HG03103 (cell line): ENCODE measurements around the gene MAGI1.
"Not testable (repeated sequence)": the region's sequence is repeated elsewhere in the genome, so short reads cannot be mapped to it uniquely, and the experiment has no call there.

Experiments used
- ATAC-seq: cut with Tn5 transposase; IDR thresholded peaks from one replicate; pipeline ENCODE4 v1.9.1; 2021; ENCODE audit warnings: low read depth; ENCODE audit not compliant: unreplicated experiment

The MAGI1 gene

GRCh38 chr3:65886391-65886790 lies 152.3 kb downstream of the MAGI1 start:
- no peak for ATAC-seq

GRCh38 chr3:65884071-65884470 lies 154.6 kb downstream of the MAGI1 start:
- ATAC-seq: no peak

- no peak for ATAC-seq
Observed at GRCh38 chr3:65883613-65884012, 155.1 kb downstream of the MAGI1 start.

GRCh38 chr3:65880350-65880749 lies 158.4 kb downstream of the MAGI1 start:
- no peak for ATAC-seq

DNA sequence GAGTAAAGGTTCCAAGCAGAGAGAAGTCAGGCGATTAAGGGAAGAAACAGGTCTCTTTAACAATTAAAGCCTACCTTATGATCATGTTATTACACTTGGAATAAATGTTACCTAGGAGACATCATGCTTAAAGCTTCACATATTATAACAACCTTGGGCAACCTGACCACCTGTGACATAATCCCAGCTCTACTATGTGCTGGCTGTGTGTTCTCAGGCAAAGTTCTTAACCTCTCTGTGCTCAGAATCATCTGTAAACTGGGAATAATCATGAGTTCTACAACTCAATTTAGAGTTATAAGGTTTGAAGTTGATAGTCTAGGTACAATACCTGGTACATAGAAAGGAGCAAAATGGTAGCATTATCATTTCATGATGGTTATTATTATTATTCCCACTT lies 159.3 kb downstream of the MAGI1 start:
- no peak for ATAC-seq

- ATAC-seq: no peak
Observed at GRCh38 chr3:65878831-65879230, 159.9 kb downstream of the MAGI1 start.

- no peak for ATAC-seq
Observed at GRCh38 chr3:65877160-65877559, 161.6 kb downstream of the MAGI1 start.

DNA sequence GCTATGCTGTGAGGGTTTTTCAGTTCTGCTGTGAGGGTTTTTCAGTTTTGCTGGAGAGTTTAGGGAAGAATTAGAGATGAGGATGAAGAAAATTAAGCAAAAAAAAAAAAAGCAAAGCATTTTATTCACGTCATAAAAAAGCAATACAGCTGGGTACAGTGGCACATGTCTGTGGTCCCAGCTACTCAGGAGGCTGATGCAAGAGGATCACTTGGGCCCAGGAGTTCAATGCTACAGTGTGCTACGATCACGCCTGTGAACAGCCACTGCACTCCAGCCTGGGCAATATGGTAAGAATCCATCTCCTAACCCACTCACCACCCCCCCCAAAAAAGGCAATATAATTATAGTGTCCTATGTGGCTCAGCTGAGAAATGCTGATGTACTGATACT lies 162.7 kb downstream of the MAGI1 start:
- ATAC-seq: no peak

DNA sequence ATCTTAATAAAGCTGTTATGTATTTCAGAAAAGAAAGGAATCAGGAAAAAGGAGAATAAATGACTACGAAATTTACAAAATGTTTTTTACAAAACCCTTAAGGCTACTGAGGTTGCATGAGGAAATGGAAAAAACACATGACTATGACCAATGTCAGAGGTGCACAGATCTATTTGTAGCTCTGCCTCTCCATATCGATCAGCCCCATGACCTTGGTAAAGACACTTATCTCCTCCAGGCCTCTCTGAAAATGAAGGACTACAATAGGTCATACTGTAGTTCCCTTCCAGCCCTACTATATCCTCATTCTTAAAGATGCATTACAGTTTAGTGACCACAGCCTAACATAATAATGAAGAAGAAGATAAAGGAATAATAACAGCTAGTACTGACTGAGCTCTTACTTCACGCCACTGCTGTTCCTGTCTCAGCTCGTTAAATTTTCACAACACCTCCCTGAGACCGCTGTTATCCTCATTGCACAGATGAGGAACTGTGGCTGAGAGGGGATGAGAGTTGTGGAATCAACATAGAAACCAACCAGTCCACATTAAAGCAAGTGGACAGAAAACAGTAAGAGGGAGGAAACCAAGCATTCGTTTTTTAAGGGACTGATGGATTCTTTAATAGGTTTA lies 163.2 kb downstream of the MAGI1 start:
- no peak for ATAC-seq

- ATAC-seq: no peak
Observed at GRCh38 chr3:65873869-65874268, 164.8 kb downstream of the MAGI1 start.

DNA sequence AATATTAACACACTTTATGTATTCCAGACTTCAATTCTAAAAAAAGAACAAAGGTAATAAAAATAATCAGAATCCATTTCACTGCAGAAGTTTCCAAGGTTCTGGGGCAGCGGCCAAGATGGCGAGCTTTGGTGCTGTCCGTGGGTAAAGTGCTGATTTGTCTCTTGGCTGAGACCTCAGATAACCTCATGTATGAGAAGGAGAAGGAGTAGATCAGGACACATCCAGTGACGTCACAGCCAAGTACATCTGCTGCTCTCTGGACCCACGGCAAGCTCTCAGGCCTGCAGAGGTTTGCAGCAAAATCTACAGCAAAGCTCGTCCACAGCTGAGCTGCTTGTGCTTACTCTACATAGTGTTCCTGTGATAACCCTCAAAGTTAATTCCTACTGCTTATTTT lies 165.7 kb downstream of the MAGI1 start:
- no peak for ATAC-seq

DNA sequence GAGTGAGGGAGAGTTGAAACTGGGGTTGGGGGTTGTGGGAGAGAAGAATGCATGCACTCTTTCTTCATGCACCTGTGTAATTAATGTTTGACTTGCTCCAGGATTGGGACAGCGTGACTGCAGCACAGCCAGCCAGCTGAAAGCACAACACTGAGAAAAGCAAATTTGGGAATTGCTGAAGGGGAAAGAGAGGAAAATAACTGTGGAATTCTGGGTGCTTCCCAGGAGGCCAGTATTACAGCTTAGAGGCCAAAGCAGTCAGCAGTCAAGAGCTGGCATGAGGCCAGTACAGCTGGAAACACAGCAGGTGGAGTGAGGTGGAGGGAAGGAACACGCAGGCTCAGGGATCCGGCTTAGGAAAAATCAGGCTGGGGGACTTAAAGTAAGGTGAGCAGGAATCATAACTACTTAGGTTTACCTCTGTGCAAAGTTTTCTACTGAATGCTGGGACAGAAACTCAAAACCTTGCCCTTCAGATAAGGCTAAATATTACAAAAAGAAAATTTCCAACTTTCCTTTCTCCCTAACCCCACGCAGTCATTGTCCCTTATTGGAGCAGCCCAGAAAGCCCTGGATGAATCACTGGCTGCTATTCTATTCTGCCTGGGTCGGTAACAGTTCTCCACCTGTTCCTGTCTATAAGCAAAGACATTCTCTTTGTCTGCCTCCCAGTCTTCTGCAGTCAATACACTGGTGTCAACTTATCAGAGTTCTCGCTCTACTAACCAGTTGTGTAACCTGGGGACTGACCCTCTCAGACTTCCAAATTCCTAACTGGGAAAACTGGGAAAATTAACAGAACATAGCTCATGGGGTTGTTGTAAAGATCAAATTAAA lies 167.2 kb downstream of the MAGI1 start:
- ATAC-seq: no peak

GRCh38 chr3:65869798-65870197 lies 168.9 kb downstream of the MAGI1 start:
- ATAC-seq: no peak

DNA sequence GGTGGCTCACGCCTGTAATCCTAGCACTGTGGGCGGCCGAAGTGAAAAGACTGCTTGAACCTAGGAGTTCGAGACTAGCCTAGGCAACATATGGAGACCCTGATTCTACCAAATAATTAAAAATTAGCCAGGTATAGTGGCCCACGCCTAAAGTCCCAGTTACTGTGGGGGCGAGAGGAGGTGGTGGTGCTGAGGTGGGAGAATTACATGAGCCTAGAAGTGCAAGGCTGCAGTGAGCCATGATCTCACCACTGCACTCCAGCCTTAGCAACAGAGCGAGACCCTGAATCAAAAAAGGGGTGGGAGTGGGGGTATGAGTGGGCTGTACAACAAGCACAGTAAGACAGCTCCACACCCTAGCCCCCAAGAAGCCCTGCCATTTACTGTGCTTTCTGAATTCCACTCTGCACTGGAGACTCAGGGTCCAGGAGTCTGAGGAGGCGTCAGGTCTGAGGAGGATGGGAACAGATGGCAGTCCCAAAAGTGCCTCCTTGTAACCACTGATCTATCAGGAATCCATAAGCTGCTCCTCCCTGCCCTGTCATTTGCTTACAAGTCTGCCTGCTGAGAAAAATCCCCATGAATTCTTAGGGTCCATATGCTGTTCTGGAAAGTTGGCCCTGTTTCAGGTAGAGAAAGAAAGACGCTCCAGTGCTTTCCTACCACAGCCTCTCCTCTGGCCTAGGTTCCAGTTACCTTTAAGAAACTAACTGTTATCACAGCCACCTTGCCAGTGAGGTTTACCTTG lies 171.1 kb downstream of the MAGI1 start:
- ATAC-seq: no peak

GRCh38 chr3:65864357-65864904 lies 174.3 kb downstream of the MAGI1 start:
- no peak for ATAC-seq

- no peak for ATAC-seq
Observed at GRCh38 chr3:65861718-65862117, 177.0 kb downstream of the MAGI1 start.

DNA sequence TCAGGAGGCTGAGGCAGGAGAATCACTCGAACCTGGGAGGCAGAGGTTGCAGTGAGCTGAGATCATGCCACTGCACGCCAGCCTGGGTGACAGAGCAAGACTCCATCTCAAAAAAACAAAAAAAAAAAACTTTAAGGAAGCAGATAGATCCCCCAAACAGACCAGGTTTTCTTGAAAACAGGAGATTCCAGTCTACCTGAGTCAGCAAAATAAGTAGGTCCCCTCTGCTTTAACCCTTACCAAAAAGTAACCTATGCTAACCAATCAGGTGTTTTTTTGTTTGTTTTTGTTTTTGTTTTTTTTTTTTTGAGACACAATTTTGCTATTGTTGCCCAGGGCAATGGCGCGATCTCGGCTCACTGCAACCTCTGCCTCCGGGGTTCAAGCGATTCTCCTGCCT lies 179.1 kb downstream of the MAGI1 start:
- not testable (repeated sequence) for ATAC-seq

DNA sequence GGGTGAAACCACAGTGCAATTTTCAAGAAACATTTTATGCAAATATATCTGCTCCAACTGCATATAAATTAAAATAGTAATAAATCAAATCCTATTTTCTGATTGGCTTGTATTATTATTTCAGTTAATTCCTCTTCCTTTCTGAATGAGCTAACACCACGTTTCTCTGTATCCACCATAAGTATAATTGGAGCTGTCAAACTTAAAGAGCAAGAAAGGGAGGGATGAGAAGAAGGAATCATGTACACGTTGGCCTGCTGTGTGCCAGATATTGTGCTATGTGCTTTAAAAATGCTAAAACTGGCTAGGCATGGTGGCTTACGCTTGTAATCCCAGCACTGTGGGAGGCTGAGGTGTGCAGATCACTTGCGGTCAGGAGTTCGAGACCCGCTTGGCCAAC lies 180.0 kb downstream of the MAGI1 start:
- ATAC-seq: no peak

DNA sequence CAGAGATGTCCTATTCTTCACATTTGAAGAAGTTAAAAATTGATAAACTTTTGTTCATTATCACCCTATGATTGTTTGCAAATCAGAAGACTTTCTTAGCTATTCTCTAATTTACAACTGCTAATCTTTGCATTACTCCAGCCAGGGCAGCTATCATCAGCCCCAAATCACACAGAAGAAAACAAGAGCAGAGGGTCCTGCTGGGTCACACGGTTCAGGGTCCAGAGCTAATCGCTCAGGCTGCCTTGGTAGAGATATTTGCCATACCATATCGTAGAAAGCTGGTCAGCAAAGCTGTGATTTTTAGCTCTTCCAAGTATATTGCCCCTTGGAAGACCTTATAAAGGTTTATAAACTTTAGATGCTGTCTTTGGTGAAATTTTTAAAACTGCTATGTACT lies 181.4 kb downstream of the MAGI1 start:
- ATAC-seq: no peak

DNA sequence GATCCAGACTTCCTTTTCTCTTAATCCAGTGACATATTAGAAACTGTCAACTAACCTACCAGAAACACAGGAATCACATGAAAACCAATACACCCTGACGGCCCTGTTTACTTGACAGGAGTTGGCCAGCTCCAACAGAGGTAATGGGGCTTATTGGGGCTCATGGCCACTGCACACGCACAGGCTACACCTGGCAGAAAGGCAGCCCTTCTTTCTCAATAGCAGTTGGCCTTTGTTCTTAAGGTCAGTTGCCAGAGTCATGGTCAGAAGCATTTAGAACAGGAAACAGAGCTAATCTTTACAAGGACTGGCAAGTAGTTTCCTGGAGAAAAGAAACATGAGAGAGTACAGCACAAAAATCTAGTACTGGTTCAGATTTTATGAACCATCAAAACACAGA lies 181.8 kb downstream of the MAGI1 start:
- no peak for ATAC-seq

DNA sequence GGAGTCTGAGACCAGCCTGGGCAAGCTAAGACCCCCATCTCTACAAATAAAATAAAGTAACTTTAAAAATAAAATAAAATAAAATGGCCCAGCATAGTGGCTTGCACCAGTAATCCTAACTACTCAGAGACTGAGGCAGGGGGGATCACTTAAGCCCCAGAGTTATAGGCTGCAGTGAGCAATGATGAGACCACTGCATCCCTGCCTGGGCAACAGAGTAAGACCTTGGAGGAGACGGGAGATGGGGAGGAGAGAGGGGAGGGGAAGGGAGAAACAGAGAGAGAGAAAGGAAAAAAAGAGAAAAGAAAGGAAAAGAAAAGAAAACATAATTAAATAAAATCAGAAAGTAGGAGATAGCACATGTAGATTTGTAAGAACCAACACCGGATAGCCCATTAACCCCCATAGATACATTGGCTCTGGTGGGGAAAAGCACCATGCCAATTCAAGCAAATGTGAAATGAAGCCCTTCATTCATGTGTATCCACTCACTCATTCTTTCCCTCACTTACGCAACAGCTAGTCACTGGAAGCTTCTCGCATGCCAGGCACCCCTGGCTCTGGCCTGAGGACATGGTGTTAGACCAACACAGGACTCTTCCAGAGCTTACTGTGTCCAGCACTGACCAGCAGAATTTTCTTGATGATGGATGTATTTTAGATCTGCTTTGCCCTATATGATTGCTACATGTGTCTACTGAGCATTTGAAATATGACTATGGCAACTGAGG lies 183.2 kb downstream of the MAGI1 start:
- no peak for ATAC-seq
